ENCODE results near the gene DOCK3. TPM values are rescaled to one million over a fixed set of nuclear protein-coding genes. Genes with fewer than 3 reads are reported as not detected.

The DOCK3 gene
- total RNA-seq, 6 donors from 2014 or later: 0.15 to 3.1 (median 0.88) TPM

- H3K36me3 ChIP-seq: no peaks in the 10 kb centered on the region
- no peak overlapping the region for H3K27ac ChIP-seq
- TF ChIP-seq EP300 (IDR thresholded peaks at IDR 0.05) (no peak), POLR2AphosphoS5 (IDR thresholded peaks at IDR 0.05) (no peak), CTCF (IDR thresholded peaks at IDR 0.05) (no peak), POLR2A (IDR thresholded peaks at IDR 0.05) (no peak)
- ATAC-seq (ENCODE audit: low FRiP score in 2 of 2) (no peak), DNase-seq (no peak)
- WGBS, 2 donors: 68 to 80% methylated on average over 5 of the region's 5 CpGs
- H3K4me1 ChIP-seq: peaks cover 0 to 46% (median 22%) of the 10 kb centered on the region in 4 donors
- no peaks in the 10 kb centered on the region for H3K9me3 ChIP-seq
- no peaks in the 10 kb centered on the region for H3K27me3 ChIP-seq
- no peak overlapping the region for H3K4me3 ChIP-seq
Observed at GRCh38 chr3:50633230-50633790, 41.4 kb upstream of the DOCK3 start.

- no peak for ATAC-seq (ENCODE audit: low FRiP score in 2 of 2)
- H3K4me3 ChIP-seq: no peak overlapping the region
- H3K27ac ChIP-seq: no peak overlapping the region
- H3K4me1 ChIP-seq: peaks cover 0 to 44% (median 18%) of the 10 kb centered on the region in 4 donors
- no peak for DNase-seq
- peaks cover 0 to 6% (median 4%) of the 10 kb centered on the region in 4 donors for H3K36me3 ChIP-seq
- TF ChIP-seq EP300 (IDR thresholded peaks at IDR 0.05): no peak
- no peak for TF ChIP-seq POLR2AphosphoS5 (IDR thresholded peaks at IDR 0.05)
- no peak for TF ChIP-seq POLR2A (IDR thresholded peaks at IDR 0.05)
- no peak for TF ChIP-seq CTCF (IDR thresholded peaks at IDR 0.05)
- no peaks in the 10 kb centered on the region for H3K9me3 ChIP-seq
- no peaks in the 10 kb centered on the region for H3K27me3 ChIP-seq
Observed at GRCh38 chr3:50635066-50635465, 39.7 kb upstream of the DOCK3 start.

- WGBS, 2 donors: 84 to 88% methylated on average over 4 of the region's 4 CpGs
- TF ChIP-seq POLR2AphosphoS5 (IDR thresholded peaks at IDR 0.05) (no peak), EP300 (IDR thresholded peaks at IDR 0.05) (no peak), POLR2A (IDR thresholded peaks at IDR 0.05) (no peak)
- ATAC-seq (ENCODE audit: low FRiP score in 2 of 2) (no peak), DNase-seq (no peak)
- no peaks in the 10 kb centered on the region for H3K9me3 ChIP-seq
- H3K27me3 ChIP-seq: no peaks in the 10 kb centered on the region
- no peak overlapping the region for H3K27ac ChIP-seq
- H3K4me3 ChIP-seq: no peak overlapping the region
- peaks cover 5 to 24% (median 22%) of the 10 kb centered on the region in 4 donors for H3K36me3 ChIP-seq
- H3K4me1 ChIP-seq: peaks cover 0 to 33% (median 14%) of the 10 kb centered on the region in 4 donors
Observed at GRCh38 chr3:50637011-50637410, 37.7 kb upstream of the DOCK3 start.

- Histone ChIP-seq H3K9me3 (no peaks in the 10 kb centered on the region), H3K36me3 (peaks cover 5 to 33% (median 31%) of the 10 kb centered on the region in 4 donors), H3K4me1 (peaks cover 0 to 24% (median 9%) of the 10 kb centered on the region in 4 donors), H3K27ac (no peak overlapping the region), H3K27me3 (no peaks in the 10 kb centered on the region), H3K4me3 (no peak overlapping the region)
- WGBS, 2 donors: 68 to 81% methylated on average over 3 of the region's 3 CpGs
- TF ChIP-seq EP300 (IDR thresholded peaks at IDR 0.05): no peak
- no peak for TF ChIP-seq CTCF (IDR thresholded peaks at IDR 0.05)
- TF ChIP-seq POLR2AphosphoS5 (IDR thresholded peaks at IDR 0.05): no peak
- TF ChIP-seq POLR2A (IDR thresholded peaks at IDR 0.05): no peak
- DNase-seq (no peak), ATAC-seq (ENCODE audit: low FRiP score in 2 of 2) (no peak)
Observed at GRCh38 chr3:50637945-50638344, 36.8 kb upstream of the DOCK3 start.

GRCh38 chr3:50639055-50639494, 35.7 kb upstream of the DOCK3 start:
- Histone ChIP-seq H3K27me3 (no peaks in the 10 kb centered on the region), H3K27ac (no peak overlapping the region), H3K9me3 (no peaks in the 10 kb centered on the region), H3K4me3 (no peak overlapping the region), H3K36me3 (peaks cover 5 to 44% (median 41%) of the 10 kb centered on the region in 4 donors), H3K4me1 (peaks cover 0 to 14% (median 4%) of the 10 kb centered on the region in 4 donors)
- 90% methylated on average over 5 to 6 of the region's 6 CpGs for WGBS, 2 donors
- DNase-seq (no peak), ATAC-seq (ENCODE audit: low FRiP score in 2 of 2) (no peak)
- TF ChIP-seq POLR2A (IDR thresholded peaks at IDR 0.05) (no peak), EP300 (IDR thresholded peaks at IDR 0.05) (no peak), POLR2AphosphoS5 (IDR thresholded peaks at IDR 0.05) (no peak), CTCF (IDR thresholded peaks at IDR 0.05) (no peak)
